ENCODE data around the gene PNISR. TPM values are rescaled to one million over a fixed set of nuclear protein-coding genes. Genes with fewer than 3 reads are reported as not detected.

The PNISR gene
- 37.0 and 61.4 TPM in 2 replicates for total RNA-seq

GRCh38 chr6:99424761-99425646 is at the start of gene PNISR:
PNISR (minus strand) TSS chr6:99425308; CDS start chr6:99414659, 10,649 bp downstream.

GRCh38 chr6:99393698-99394531 is 31.2 kb downstream of the PNISR start, which contains the start of gene COQ3:
COQ3 (minus strand) TSS chr6:99394195; CDS start chr6:99394179, 16 bp downstream.

GRCh38 chr6:99349171-99350141 is 75.7 kb downstream of the PNISR start, which contains the start of gene FAXC:
FAXC (minus strand) TSS chr6:99349674; CDS start chr6:99349372, 302 bp downstream.

Other genes with a start within 250 kb of the PNISR start
- gene FAXC, start 75.6 kb downstream of the PNISR start, total RNA-seq, result 0.54 and 0.56 TPM in 2 replicates
- 3.0 and 4.8 TPM in 2 replicates for gene COQ3, start 31.1 kb downstream of the PNISR start, total RNA-seq
- 11.6 and 15.7 TPM in 2 replicates for gene USP45, start 90.1 kb upstream of the PNISR start, total RNA-seq
- gene CCNC, start 143.4 kb upstream of the PNISR start, total RNA-seq, result 61.5 and 94.6 TPM in 2 replicates
- not detected in 2 replicates for gene PRDM13, start 181.5 kb upstream of the PNISR start, total RNA-seq